Cardiac muscle cell (in vitro differentiated cells and primary cell): ENCODE data around the gene MS4A18. TPM values are rescaled to one million over a fixed set of nuclear protein-coding genes. Genes with fewer than 3 reads are reported as not detected.
"Not testable (repeated sequence)": the region's sequence is repeated elsewhere in the genome, so short reads cannot be mapped to it uniquely, and the experiment has no call there.

Source experiments
- DNase-seq, 2 donors: peaks; one replicate each; pipeline versions ENCODE4 v3.0.0 to v3.0.0-alpha.2; 2010 to 2017; ENCODE audit warnings: low read depth in 1 of 2, low spot score in 1 of 2
- H3K27ac ChIP-seq: fragments of 200-600 bp; sonication (generic); 2 replicates; pipeline ENCODE4 v1.5.1; 2016
- H3K27me3 ChIP-seq: fragments of 200-600 bp; sonication (generic); 2 replicates; pipeline ENCODE4 v1.6.0; 2016; ENCODE audit warnings: control low read depth
- H3K36me3 ChIP-seq: fragments of 200-600 bp; sonication (generic); 2 replicates; pipeline ENCODE4 v1.5.1; 2016; ENCODE audit warnings: control low read depth
- H3K4me1 ChIP-seq: fragments of 200-600 bp; sonication (generic); 2 replicates; pipeline ENCODE4 v1.8.1; 2017; ENCODE audit warnings: low read depth, mild to moderate bottlenecking, mixed run types
- H3K4me3 ChIP-seq: fragments of 200-600 bp; sonication (generic); 2 replicates; pipeline ENCODE4 v1.5.1; 2016; ENCODE audit warnings: mild to moderate bottlenecking
- H3K9me3 ChIP-seq: fragments of 200-600 bp; sonication (generic); 2 replicates; pipeline ENCODE4 v1.5.1; 2017; ENCODE audit warnings: low read depth, mild to moderate bottlenecking, control low read depth
- CTCF ChIP-seq: IDR thresholded peaks from 2 replicates; pipeline ENCODE4 v1.5.1; 2012; ENCODE audit warnings: low read depth, mild to moderate bottlenecking, low read length
- polyA plus RNA-seq: library from polyadenylated mRNA; unstranded; fragments of >200 nt; fragmentation: Nextera tagmentation; extraction: Ambion mirVana; gene quantifications from 2 replicates; pipeline ENCODE4 v1.2.1, GENCODE V29; 2016
- total RNA-seq: library from RNA; depleted of rRNA; stranded (reverse); fragments of >200 nt; gene quantifications from 2 replicates; pipeline ENCODE4 v1.2.3, GENCODE V29; 2016

The MS4A18 gene
- not detected in 2 replicates for total RNA-seq
- polyA plus RNA-seq, result not detected in 2 replicates

- no peaks in the 10 kb centered on the region for H3K4me1 ChIP-seq
- no peak for TF ChIP-seq CTCF
- peaks cover 5% of the 10 kb centered on the region for H3K27me3 ChIP-seq
- no peak within 1 kb of the TSS for H3K4me3 ChIP-seq
- no peak within 1 kb of the TSS for H3K27ac ChIP-seq
- no peaks in the 10 kb centered on the region for H3K36me3 ChIP-seq
- no peak for DNase-seq
- H3K9me3 ChIP-seq, result no peaks in the 10 kb centered on the region
These were observed at the start of gene MS4A18 for GRCh38 chr11:60724420-60724819. Gene MS4A18 (plus strand): TSS chr11:60724720.

DNA sequence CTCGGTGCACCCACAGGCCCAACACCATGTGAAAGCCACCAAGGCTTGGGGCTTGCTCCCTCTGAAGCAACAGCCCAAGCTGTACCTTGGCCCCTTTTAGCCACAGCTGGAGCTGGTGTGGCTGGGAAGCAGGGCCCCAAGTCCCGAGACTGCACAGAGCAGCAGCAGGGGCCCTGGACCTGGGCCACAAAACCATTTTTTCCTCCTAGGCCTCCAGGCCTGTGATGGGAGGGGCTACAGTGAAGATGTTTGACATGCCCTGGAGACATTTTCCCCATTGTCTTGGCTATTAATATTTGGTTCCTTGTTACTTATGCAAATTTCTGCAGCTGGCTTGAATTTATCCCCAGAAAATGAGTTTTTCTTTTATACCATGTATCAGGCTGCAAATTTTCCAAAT is 46.3 kb upstream of the MS4A18 start:
- not testable (repeated sequence) for DNase-seq, H3K4me1 ChIP-seq, H3K9me3 ChIP-seq, H3K27me3 ChIP-seq, H3K4me3 ChIP-seq, H3K36me3 ChIP-seq, H3K27ac ChIP-seq

- H3K4me3 ChIP-seq, result no peak overlapping the region
- no peaks in the 10 kb centered on the region for H3K27me3 ChIP-seq
- H3K9me3 ChIP-seq, result no peaks in the 10 kb centered on the region
- no peak overlapping the region for H3K27ac ChIP-seq
- DNase-seq, result no peak
- H3K4me1 ChIP-seq, result no peaks in the 10 kb centered on the region
- no peaks in the 10 kb centered on the region for H3K36me3 ChIP-seq
- no peak for TF ChIP-seq CTCF
These were observed 44.6 kb upstream of the MS4A18 start for GRCh38 chr11:60679879-60680278.

GRCh38 chr11:60680455-60681119 is 43.9 kb upstream of the MS4A18 start:
- H3K4me1 ChIP-seq, result no peaks in the 10 kb centered on the region
- no peak for DNase-seq
- no peaks in the 10 kb centered on the region for H3K27me3 ChIP-seq
- H3K9me3 ChIP-seq, result no peaks in the 10 kb centered on the region
- no peak overlapping the region for H3K27ac ChIP-seq
- no peak overlapping the region for H3K4me3 ChIP-seq
- H3K36me3 ChIP-seq, result no peaks in the 10 kb centered on the region
- no peak for TF ChIP-seq CTCF

GRCh38 chr11:60684541-60684848 is 40.0 kb upstream of the MS4A18 start:
- not testable (repeated sequence) for H3K27ac ChIP-seq, DNase-seq, H3K36me3 ChIP-seq, H3K27me3 ChIP-seq, H3K4me3 ChIP-seq, H3K4me1 ChIP-seq, H3K9me3 ChIP-seq

DNA sequence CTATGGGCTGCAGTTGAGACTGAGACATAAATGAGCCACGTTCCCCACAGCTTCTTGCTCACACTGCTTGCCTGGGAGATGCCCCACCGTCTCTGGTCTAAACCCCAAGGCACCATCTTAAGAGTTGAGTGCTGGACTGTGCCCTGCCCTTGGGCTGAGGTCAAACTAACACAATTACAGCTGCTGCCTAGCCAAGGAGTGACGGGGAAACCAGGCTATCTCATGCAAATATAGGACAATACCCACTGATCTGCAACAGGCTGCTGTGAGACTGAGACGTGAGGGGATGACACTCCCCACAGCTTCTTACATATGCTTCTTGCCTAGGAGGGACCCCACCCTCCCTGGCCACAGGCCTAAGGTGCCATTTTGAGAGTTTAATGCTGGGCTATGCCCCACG is 32.9 kb upstream of the MS4A18 start:
- TF ChIP-seq CTCF, result no peak
- Histone ChIP-seq H3K4me3 (no peak overlapping the region), H3K4me1 (no peaks in the 10 kb centered on the region), H3K9me3 (no peaks in the 10 kb centered on the region), H3K27ac (no peak overlapping the region), H3K36me3 (no peaks in the 10 kb centered on the region), H3K27me3 (no peaks in the 10 kb centered on the region)
- no peak for DNase-seq

DNA sequence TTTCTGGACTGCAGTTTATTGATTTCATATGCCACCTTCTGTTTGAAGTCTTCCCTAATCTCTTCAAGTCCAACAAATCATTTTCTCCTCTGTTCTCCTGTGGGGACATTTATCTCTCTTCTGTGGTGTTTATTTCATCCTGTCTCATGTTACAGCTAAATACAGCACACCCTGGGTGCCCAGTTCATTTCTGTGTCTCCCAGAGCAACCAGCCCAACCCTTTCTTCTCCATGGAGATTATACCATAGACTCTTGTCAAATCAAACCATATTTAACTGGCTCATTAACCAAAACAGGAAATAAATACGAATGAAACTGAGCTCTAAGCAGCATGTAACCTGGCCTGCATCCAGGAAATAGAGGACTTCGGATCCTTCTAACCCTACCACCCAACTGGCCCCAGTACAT is 25.2 kb upstream of the MS4A18 start, which contains the start of gene MS4A8:
Gene MS4A8 (plus strand): TSS at position 329 of the 408 bp plus-strand sequence. CDS start 1,249 bp downstream, outside the sequence.
- TF ChIP-seq CTCF, result no peak
- H3K27ac ChIP-seq, result no peak within 1 kb of the TSS
- peaks cover 4% of the 10 kb centered on the region for H3K27me3 ChIP-seq
- no peak within 1 kb of the TSS for H3K4me3 ChIP-seq
- no peaks in the 10 kb centered on the region for H3K4me1 ChIP-seq
- no peaks in the 10 kb centered on the region for H3K36me3 ChIP-seq
- no peaks in the 10 kb centered on the region for H3K9me3 ChIP-seq
- DNase-seq, result no peak
